Activated CD4-positive, alpha-beta T cell treated with anti-CD3 and anti-CD28 coated beads, Interleukin-2, amount 10 ng/mL, durations not matched to agents 24 days and 14 days (primary cell): ENCODE results near the gene CORO1C. TPM values are rescaled to one million over a fixed set of nuclear protein-coding genes. Genes with fewer than 3 reads are reported as not detected.
"Not testable (repeated sequence)": the region's sequence is repeated elsewhere in the genome, so short reads cannot be mapped to it uniquely, and the experiment has no call there.

Experiments used
- DNase-seq: peaks from one replicate; pipeline ENCODE4 v3.0.0; 2022
- H3K27ac Mint-ChIP-seq: one replicate; pipeline ENCODE4 v1.8.0; 2022; ENCODE audit warnings: mild to moderate bottlenecking, mixed read lengths
- H3K27me3 Mint-ChIP-seq: one replicate; pipeline ENCODE4 v1.8.0; 2022; ENCODE audit warnings: mixed read lengths
- H3K36me3 Mint-ChIP-seq: one replicate; pipeline ENCODE4 v1.8.0; 2022; ENCODE audit warnings: low read depth, mild to moderate bottlenecking, mixed read lengths
- H3K4me1 Mint-ChIP-seq: one replicate; pipeline ENCODE4 v1.8.0; 2021; ENCODE audit warnings: mixed read lengths
- H3K4me3 Mint-ChIP-seq: one replicate; pipeline ENCODE4 v1.8.0; 2022; ENCODE audit warnings: mild to moderate bottlenecking, moderate library complexity, mixed read lengths
- H3K9me3 Mint-ChIP-seq: one replicate; pipeline ENCODE4 v1.8.0; 2021; ENCODE audit warnings: mixed read lengths
- intact Hi-C: fragments of 100-400 bp; cut with micrococcal nuclease; formaldehyde crosslinking; loops from one replicate; pipeline ENCODE4 v1.15.1; 2023
- total RNA-seq: library from RNA; stranded (reverse); gene quantifications from 2 replicates; pipeline ENCODE4 v1.2.3, GENCODE V29; 2022

The CORO1C gene
- total RNA-seq, 1 donor from 2014 or later = 70.1 TPM

DNA sequence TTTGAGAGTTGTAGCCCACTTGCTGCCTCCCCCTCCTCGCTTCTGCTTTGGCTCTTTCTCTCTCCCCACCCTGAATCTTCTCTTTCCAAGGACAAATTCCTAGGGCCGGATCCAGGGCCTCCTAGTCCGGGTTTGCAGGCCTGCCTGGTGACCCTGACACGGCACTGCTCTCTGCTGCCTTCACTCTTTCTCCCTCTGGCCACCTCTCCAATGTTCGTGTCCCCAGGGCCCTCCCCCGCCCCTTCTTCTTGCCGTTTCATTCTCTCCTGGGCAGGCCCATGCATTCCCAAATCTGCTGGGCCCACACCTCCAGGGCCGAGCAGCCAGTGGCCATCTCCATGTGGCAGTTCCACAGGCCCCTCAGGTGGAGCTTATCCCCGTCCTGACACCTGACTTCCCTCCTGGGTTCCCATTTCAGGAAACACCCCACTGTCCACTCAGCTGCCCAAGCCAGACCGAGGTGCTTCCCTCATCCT, 34.0 kb upstream of the CORO1C start:
- no peaks in the 10 kb centered on the region for H3K9me3 Mint-ChIP-seq
- peaks cover 2% of the 10 kb centered on the region for H3K4me1 Mint-ChIP-seq
- no peak for DNase-seq
- H3K36me3 Mint-ChIP-seq = no peaks in the 10 kb centered on the region
- H3K4me3 Mint-ChIP-seq = no peak overlapping the region
- H3K27me3 Mint-ChIP-seq = peaks cover 12% of the 10 kb centered on the region
- no peak overlapping the region for H3K27ac Mint-ChIP-seq
- intact Hi-C loops = no loop called here

DNA sequence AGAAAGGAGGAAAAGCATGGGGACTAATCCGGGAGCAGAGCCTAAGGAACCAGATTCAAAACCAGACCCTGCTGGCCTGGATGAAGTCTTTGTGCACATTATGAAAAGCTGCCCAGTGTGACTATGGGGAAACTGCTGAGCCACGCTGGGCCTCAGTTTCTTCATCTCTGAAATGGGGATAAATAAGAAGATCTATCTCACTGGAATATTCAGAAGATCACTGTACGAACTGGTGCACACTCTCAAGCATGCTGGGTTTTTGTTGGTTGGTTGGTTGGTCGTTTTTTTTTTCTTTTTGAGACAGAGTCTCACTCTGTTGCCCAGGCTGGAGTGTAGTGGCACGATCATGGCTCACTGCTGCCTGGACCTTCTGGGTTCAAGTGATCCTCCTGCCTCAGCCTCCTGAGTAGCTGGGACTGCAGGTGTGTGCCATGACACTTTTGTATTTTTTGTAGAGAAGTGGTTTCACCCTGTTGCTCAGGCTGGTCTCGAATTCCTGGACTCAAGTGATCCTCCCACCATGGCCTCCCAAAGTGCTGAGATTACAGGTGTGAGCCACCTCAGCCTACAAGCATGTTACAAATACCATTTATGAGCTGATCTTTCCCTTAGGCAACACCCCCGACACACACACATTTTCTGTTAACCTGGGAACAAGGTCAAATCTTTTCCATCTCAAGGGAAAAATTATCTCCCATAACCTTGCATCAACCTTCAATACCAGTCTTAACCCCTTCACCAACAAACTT, 33.4 kb upstream of the CORO1C start:
- peaks cover 2% of the 10 kb centered on the region for H3K4me1 Mint-ChIP-seq
- H3K27me3 Mint-ChIP-seq = peaks cover 12% of the 10 kb centered on the region
- no peak overlapping the region for H3K4me3 Mint-ChIP-seq
- intact Hi-C loops = no loop called here
- H3K36me3 Mint-ChIP-seq = no peaks in the 10 kb centered on the region
- DNase-seq = no peak
- H3K9me3 Mint-ChIP-seq = no peaks in the 10 kb centered on the region
- H3K27ac Mint-ChIP-seq = no peak overlapping the region

DNA sequence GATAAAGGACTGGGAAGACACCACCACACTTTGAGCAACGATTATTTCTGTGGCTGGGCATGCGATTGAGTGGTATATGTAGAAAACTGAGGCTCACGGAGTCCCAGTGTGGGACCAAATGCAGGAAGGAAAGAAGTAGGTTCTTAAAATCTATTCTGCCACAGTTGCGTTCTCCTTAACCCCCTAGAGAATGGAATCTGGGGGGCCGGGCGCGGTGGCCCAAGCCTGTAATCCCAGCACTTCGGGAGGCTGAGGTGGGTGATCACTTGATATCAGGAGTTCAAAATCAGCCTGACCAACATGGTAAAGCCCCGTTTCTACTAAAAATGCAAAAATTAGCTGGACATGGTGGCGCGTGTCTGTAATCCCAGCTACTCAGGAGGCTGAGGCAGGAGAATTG, 29.9 kb upstream of the CORO1C start:
- H3K27me3 Mint-ChIP-seq = no peaks in the 10 kb centered on the region
- no peaks in the 10 kb centered on the region for H3K36me3 Mint-ChIP-seq
- DNase-seq = no peak
- intact Hi-C loops = no loop called here
- no peaks in the 10 kb centered on the region for H3K4me1 Mint-ChIP-seq
- H3K4me3 Mint-ChIP-seq = no peak overlapping the region
- no peaks in the 10 kb centered on the region for H3K9me3 Mint-ChIP-seq
- H3K27ac Mint-ChIP-seq = no peak overlapping the region

- intact Hi-C loops = no loop called here
- no peak for DNase-seq
- Mint-ChIP-seq H3K9me3 (no peaks in the 10 kb centered on the region), H3K27ac (no peak overlapping the region), H3K36me3 (no peaks in the 10 kb centered on the region), H3K4me3 (no peak overlapping the region), H3K27me3 (no peaks in the 10 kb centered on the region), H3K4me1 (no peaks in the 10 kb centered on the region)
Measured at GRCh38 chr12:108759924-108760323, 28.6 kb upstream of the CORO1C start.

GRCh38 chr12:108757856-108758255, 26.5 kb upstream of the CORO1C start:
- H3K4me3 Mint-ChIP-seq = no peak overlapping the region
- no peak for DNase-seq
- no peak overlapping the region for H3K27ac Mint-ChIP-seq
- intact Hi-C loops = no loop called here
- H3K36me3 Mint-ChIP-seq = no peaks in the 10 kb centered on the region
- H3K9me3 Mint-ChIP-seq = no peaks in the 10 kb centered on the region
- H3K4me1 Mint-ChIP-seq = no peaks in the 10 kb centered on the region
- H3K27me3 Mint-ChIP-seq = no peaks in the 10 kb centered on the region

DNA sequence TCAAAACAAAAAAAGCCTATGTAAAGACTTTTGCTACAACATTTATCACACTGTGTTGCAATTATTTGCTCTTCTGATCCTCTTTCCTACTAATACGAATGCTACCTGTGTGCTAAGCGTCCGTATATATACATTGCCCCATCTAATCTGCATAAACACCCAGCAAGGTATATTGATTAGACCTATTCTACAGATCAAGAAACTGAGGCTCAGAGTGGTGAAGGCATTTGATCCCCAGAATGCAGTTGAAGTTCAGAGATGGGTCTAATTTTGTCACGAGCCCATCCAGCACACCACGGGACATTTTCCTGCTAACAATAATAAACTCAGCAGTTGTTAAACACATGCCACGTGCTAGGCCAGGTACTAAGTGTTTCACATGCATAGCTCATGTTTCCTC, 25.1 kb upstream of the CORO1C start:
- Mint-ChIP-seq H3K9me3 (no peaks in the 10 kb centered on the region), H3K27ac (no peak overlapping the region), H3K36me3 (no peaks in the 10 kb centered on the region), H3K27me3 (peaks cover 2% of the 10 kb centered on the region), H3K4me3 (no peak overlapping the region), H3K4me1 (no peaks in the 10 kb centered on the region)
- intact Hi-C loops = no loop called here
- DNase-seq = no peak

GRCh38 chr12:108755481-108755880, 24.2 kb upstream of the CORO1C start:
- Mint-ChIP-seq H3K27ac (no peak overlapping the region), H3K27me3 (peaks cover 2% of the 10 kb centered on the region), H3K9me3 (no peaks in the 10 kb centered on the region), H3K4me1 (no peaks in the 10 kb centered on the region), H3K4me3 (no peak overlapping the region), H3K36me3 (no peaks in the 10 kb centered on the region)
- DNase-seq = no peak
- intact Hi-C loops = no loop called here

DNA sequence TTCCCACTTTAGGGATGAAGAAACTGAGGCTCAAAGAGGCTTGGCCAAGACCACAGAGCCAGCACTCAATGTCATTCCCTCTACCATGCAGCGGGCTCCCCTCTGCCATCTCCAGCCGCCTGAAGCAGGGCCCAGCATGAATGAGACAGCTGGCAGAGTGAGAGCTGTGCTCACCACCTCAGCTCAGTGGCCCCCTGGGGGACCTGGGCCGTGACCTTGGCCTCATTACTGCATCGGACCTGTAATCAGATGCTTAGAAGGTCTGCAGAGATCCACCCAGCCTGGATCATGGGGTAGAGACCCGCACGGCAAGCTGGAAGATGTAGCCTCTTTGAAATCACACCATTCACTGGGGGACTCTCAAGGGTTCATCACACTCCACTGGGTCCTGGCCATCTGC, 22.7 kb upstream of the CORO1C start:
- no peaks in the 10 kb centered on the region for H3K9me3 Mint-ChIP-seq
- no peak overlapping the region for H3K4me3 Mint-ChIP-seq
- DNase-seq = no peak

GRCh38 chr12:108752387-108752786, 21.1 kb upstream of the CORO1C start:
- H3K4me1 Mint-ChIP-seq = no peaks in the 10 kb centered on the region
- H3K36me3 Mint-ChIP-seq = no peaks in the 10 kb centered on the region
- no peak overlapping the region for H3K4me3 Mint-ChIP-seq
- no peak for DNase-seq
- no peak overlapping the region for H3K27ac Mint-ChIP-seq
- H3K9me3 Mint-ChIP-seq = peaks cover under 1% of the 10 kb centered on the region
- intact Hi-C loops = no loop called here
- peaks cover 2% of the 10 kb centered on the region for H3K27me3 Mint-ChIP-seq

More for the DNA sequence above, 22.7 kb upstream of the CORO1C start:
- intact Hi-C loops = no loop called here
- Mint-ChIP-seq H3K4me1 (no peaks in the 10 kb centered on the region), H3K36me3 (no peaks in the 10 kb centered on the region), H3K27me3 (peaks cover 2% of the 10 kb centered on the region), H3K27ac (no peak overlapping the region)

DNA sequence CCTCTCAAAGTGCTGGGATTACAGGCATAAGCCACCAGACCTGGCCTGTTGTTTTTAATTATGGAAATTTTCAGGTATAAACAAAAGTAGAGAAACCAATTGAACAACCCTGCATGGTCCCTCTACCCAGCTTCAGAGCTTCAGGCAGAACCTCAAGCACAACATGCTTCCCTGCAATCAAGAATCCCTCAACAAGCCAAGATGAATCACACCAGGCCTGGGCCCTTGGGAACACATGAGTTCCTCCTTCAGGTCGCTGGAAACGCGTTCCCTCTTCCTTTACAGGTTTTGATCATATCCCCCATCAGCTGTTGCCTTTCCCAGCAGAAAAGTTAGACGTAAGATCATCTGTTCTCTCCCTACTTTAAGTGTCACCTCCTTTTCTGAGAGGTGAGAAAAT, 20.5 kb upstream of the CORO1C start:
- no peak for DNase-seq
- intact Hi-C loops = no loop called here

DNA sequence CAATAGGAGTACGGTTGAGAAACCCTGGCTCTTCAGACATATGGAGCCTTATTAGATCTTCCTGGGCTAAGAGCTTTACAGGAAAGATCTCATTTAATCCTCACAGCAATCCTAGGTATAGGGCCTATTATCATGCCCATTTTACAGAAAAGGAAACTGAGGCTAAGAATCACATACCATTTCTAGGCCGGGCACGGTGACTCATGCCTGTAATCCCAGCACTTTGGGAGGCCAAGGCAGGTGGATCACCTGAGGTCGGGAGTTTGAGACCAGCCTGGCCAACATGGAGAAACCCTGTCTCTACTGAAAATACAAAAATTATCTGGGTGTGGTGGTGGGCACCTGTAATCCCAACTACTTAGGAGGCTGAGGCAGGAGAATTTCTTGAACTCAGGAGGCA, 19.7 kb upstream of the CORO1C start:
- not testable (repeated sequence) for DNase-seq, H3K9me3 Mint-ChIP-seq

More for the DNA sequence above, 20.5 kb upstream of the CORO1C start:
- H3K4me1 Mint-ChIP-seq = no peaks in the 10 kb centered on the region
- H3K36me3 Mint-ChIP-seq = no peaks in the 10 kb centered on the region
- peaks cover 3% of the 10 kb centered on the region for H3K9me3 Mint-ChIP-seq
- no peak overlapping the region for H3K4me3 Mint-ChIP-seq
- H3K27me3 Mint-ChIP-seq = peaks cover 2% of the 10 kb centered on the region
- no peak overlapping the region for H3K27ac Mint-ChIP-seq

DNA sequence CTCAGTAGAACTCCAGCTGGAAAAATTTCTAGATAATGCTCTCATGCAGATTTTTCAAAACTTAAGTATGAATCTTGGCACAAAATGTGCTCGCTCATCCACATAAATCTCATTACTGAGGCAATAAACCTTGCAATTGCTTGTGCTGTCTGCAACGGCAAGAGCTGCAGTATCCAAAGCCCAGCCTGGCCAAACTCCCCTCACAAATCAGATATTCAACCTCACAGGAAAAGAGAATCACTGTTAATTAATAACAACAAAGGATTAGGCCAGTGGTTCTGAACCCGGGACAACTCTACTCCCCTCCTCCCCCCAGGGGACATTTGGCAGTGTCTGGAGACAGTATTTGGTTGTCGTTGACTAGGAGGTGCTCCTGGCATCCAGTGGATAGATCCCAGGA, 19.2 kb upstream of the CORO1C start:
- Mint-ChIP-seq H3K4me3 (no peak overlapping the region), H3K27me3 (peaks cover 2% of the 10 kb centered on the region), H3K9me3 (peaks cover 3% of the 10 kb centered on the region), H3K27ac (no peak overlapping the region), H3K4me1 (no peaks in the 10 kb centered on the region), H3K36me3 (no peaks in the 10 kb centered on the region)
- DNase-seq = no peak
- intact Hi-C loops = no loop called here

More for the DNA sequence above, 19.7 kb upstream of the CORO1C start:
- intact Hi-C loops, H3K27ac Mint-ChIP-seq, H3K4me1 Mint-ChIP-seq, H3K36me3 Mint-ChIP-seq, H3K4me3 Mint-ChIP-seq, H3K27me3 Mint-ChIP-seq: not testable (repeated sequence)

- DNase-seq = no peak
- Mint-ChIP-seq H3K27me3 (peaks cover 7% of the 10 kb centered on the region), H3K4me1 (no peaks in the 10 kb centered on the region), H3K36me3 (no peaks in the 10 kb centered on the region), H3K9me3 (peaks cover 3% of the 10 kb centered on the region), H3K27ac (no peak overlapping the region), H3K4me3 (no peak overlapping the region)
- intact Hi-C loops = no loop called here
Measured at GRCh38 chr12:108747563-108747962, 16.2 kb upstream of the CORO1C start.

GRCh38 chr12:108745641-108746040, 14.3 kb upstream of the CORO1C start:
- H3K4me1 Mint-ChIP-seq = no peaks in the 10 kb centered on the region
- peaks cover 13% of the 10 kb centered on the region for H3K27me3 Mint-ChIP-seq
- no peaks in the 10 kb centered on the region for H3K36me3 Mint-ChIP-seq
- H3K27ac Mint-ChIP-seq = no peak overlapping the region
- no peak overlapping the region for H3K4me3 Mint-ChIP-seq
- DNase-seq = no peak
- intact Hi-C loops = no loop called here
- peaks cover 3% of the 10 kb centered on the region for H3K9me3 Mint-ChIP-seq
